Stomach (tissue), 4 donors: ENCODE results near the gene SNX15.

Source experiments
- CTCF ChIP-seq, 7 experiments: fragments of 450-650 bp in 4 of 7; fragments of 200-600 bp in 3 of 7; sonication (generic) in 3 of 7; IDR thresholded peaks; one replicate each; pipeline ENCODE4 v1.5.1; 2016 to 2019; ENCODE audit warnings: antibody characterized with exemption in 7 of 7, control low read depth in 2 of 7, mild to moderate bottlenecking in 1 of 7
- POLR2A ChIP-seq, 4 donors: fragments of 450-650 bp; IDR thresholded peaks; one replicate each; pipeline ENCODE4 v1.6.1; 2016; ENCODE audit warnings: antibody characterized with exemption in 4 of 4, control low read depth in 2 of 4, mild to moderate bottlenecking in 1 of 4, moderate library complexity in 1 of 4
- POLR2AphosphoS5 ChIP-seq, 3 donors: sonication (generic); formaldehyde crosslinking; IDR thresholded peaks; one replicate each; pipeline ENCODE4 v1.6.1; 2016; ENCODE audit warnings: antibody characterized with exemption in 3 of 3

GRCh38 chr11:65002706-65003105 is 24.5 kb upstream of the SNX15 start:
- TF ChIP-seq CTCF (IDR thresholded peaks at IDR 0.05) (no peak), POLR2A (IDR thresholded peaks at IDR 0.05) (no peak), POLR2AphosphoS5 (IDR thresholded peaks at IDR 0.05) (no peak)
